Spleen (tissue), 7 donors: ENCODE results near the gene PVR.

Experiments
- POLR2A ChIP-seq, 3 donors: fragments of 450-650 bp; IDR thresholded peaks; one replicate each; pipeline ENCODE4 v1.5.1; 2017; ENCODE audit warnings: antibody characterized with exemption in 3 of 3, mild to moderate bottlenecking in 1 of 3
- POLR2AphosphoS5 ChIP-seq, 3 donors: sonication (generic); formaldehyde crosslinking; IDR thresholded peaks; one replicate each; pipeline ENCODE4 v1.5.1; 2017; ENCODE audit warnings: antibody characterized with exemption in 3 of 3
- TF ChIP-seq, protein P1 (sequence below), 11 experiments: fragments of 200-600 bp in 7 of 11; fragments of 450-650 bp in 4 of 11; sonication (generic) in 4 of 11; IDR thresholded peaks in 8 of 11; conservative IDR thresholded peaks in 3 of 11; 1 replicate in 7 of 11; 2 replicates in 4 of 11; pipeline versions ENCODE4 v1.4.0 to v1.8.0; 2016 to 2021; ENCODE audit warnings: antibody characterized with exemption in 11 of 11, inconsistent platforms in 4 of 11, mild to moderate bottlenecking in 1 of 11
- donor health status: DM: no; HTN: no; CAD: no; lungs with moderate emphysema.
- donor health status: DM: no; HTN: no; CAD: no.
- donor health status: DM: no; HTN: no; CAD: no.

DNA sequence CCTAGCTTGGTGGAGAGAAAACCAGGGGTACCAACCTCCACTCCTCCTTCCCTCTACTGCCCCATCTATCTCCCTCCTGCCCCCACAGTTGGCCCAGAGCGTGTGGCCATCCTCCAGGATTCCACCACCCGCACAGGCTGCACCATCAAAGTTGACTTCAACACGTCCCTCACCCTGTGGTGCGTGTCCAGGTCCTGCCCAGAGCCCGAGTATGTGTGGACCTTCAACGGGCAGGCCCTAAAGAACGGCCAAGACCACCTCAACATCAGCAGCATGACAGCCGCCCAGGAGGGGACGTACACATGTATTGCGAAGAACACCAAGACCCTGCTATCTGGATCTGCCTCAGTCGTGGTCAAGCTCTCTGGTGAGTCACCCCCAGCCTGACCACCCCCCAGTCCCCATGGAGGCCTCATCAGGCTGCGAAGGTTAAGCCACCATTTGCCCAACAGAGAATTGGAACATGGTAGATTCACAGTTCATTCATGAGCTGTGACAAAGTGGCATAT, 61.8 kb downstream of the PVR start:
- TF ChIP-seq, protein P1, sequence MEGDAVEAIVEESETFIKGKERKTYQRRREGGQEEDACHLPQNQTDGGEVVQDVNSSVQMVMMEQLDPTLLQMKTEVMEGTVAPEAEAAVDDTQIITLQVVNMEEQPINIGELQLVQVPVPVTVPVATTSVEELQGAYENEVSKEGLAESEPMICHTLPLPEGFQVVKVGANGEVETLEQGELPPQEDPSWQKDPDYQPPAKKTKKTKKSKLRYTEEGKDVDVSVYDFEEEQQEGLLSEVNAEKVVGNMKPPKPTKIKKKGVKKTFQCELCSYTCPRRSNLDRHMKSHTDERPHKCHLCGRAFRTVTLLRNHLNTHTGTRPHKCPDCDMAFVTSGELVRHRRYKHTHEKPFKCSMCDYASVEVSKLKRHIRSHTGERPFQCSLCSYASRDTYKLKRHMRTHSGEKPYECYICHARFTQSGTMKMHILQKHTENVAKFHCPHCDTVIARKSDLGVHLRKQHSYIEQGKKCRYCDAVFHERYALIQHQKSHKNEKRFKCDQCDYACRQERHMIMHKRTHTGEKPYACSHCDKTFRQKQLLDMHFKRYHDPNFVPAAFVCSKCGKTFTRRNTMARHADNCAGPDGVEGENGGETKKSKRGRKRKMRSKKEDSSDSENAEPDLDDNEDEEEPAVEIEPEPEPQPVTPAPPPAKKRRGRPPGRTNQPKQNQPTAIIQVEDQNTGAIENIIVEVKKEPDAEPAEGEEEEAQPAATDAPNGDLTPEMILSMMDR (IDR thresholded peaks at IDR 0.05 in 8 of 11, conservative IDR thresholded peaks at IDR 0.05 in 3 of 11): no peak
- no peak for TF ChIP-seq POLR2A (IDR thresholded peaks at IDR 0.05)
- TF ChIP-seq POLR2AphosphoS5 (IDR thresholded peaks at IDR 0.05): no peak
